Smooth muscle cell (in vitro differentiated cells): ENCODE results near the gene RNLS. TPM values are rescaled to one million over a fixed set of nuclear protein-coding genes. Genes with fewer than 3 reads are reported as not detected.

Source experiments
- DNase-seq: peaks from one replicate; lab custom pipeline; 2025; ENCODE audit not compliant: unreplicated experiment; lab: John Stamatoyannopoulos, UW
- H2AFZ ChIP-seq: fragments of 200-600 bp; sonication (generic); 2 replicates; pipeline ENCODE4 v1.6.0; 2016; ENCODE audit warnings: antibody characterized with exemption, low read depth, mild to moderate bottlenecking
- H3F3A ChIP-seq: fragments of 200-600 bp; sonication (generic); 2 replicates; pipeline ENCODE4 v1.6.0; 2017; ENCODE audit warnings: antibody characterized with exemption, low read depth
- H3K27ac ChIP-seq: fragments of 200-600 bp; sonication (generic); 2 replicates; pipeline ENCODE4 v1.5.1; 2016; ENCODE audit warnings: low read depth, mild to moderate bottlenecking
- H3K27me3 ChIP-seq: fragments of 200-600 bp; sonication (generic); 2 replicates; pipeline ENCODE4 v1.6.1; 2016; ENCODE audit warnings: low read depth, mild to moderate bottlenecking
- H3K36me3 ChIP-seq: fragments of 200-600 bp; sonication (generic); 2 replicates; pipeline ENCODE4 v1.5.1; 2016; ENCODE audit warnings: low read depth
- H3K4me1 ChIP-seq: fragments of 200-600 bp; sonication (generic); 2 replicates; pipeline ENCODE4 v1.5.1; 2016; ENCODE audit warnings: low read depth
- H3K4me2 ChIP-seq: fragments of 200-600 bp; sonication (generic); 2 replicates; pipeline ENCODE4 v1.6.0; 2016; ENCODE audit warnings: mild to moderate bottlenecking
- H3K4me3 ChIP-seq: fragments of 200-600 bp; sonication (generic); 2 replicates; pipeline ENCODE4 v1.5.1; 2016; ENCODE audit warnings: mild to moderate bottlenecking
- H3K79me2 ChIP-seq: fragments of 200-600 bp; sonication (generic); 2 replicates; pipeline ENCODE4 v1.6.0; 2016; ENCODE audit warnings: low read depth, mild to moderate bottlenecking
- H3K9ac ChIP-seq: fragments of 200-600 bp; sonication (generic); 2 replicates; pipeline ENCODE4 v1.6.0; 2016; ENCODE audit warnings: low read depth
- H3K9me3 ChIP-seq: fragments of 200-600 bp; sonication (generic); replicated peaks from 2 replicates; pipeline ENCODE4 v1.5.1; 2016; ENCODE audit warnings: low read depth
- H4K20me1 ChIP-seq: fragments of 200-600 bp; sonication (generic); 2 replicates; pipeline ENCODE4 v1.6.0; 2016; ENCODE audit warnings: low read depth
- CTCF ChIP-seq: fragments of 200-600 bp; sonication (generic); IDR thresholded peaks from 2 replicates; pipeline ENCODE4 v1.5.1; 2017; ENCODE audit warnings: borderline replicate concordance, mild to moderate bottlenecking, antibody characterized with exemption; ENCODE audit not compliant: insufficient read depth, poor library complexity, severe bottlenecking
- WGBS: methylation state at CpG from one replicate; pipeline ENCODE4 v1.1.7; 2016; ENCODE audit warnings: low lambda C conversion rate; 5-methylcytosine and 5-hydroxymethylcytosine counted together
- polyA plus RNA-seq: library from polyadenylated mRNA; unstranded; fragments of >200 nt; fragmentation: Nextera tagmentation; extraction: Ambion mirVana; gene quantifications from 2 replicates; pipeline ENCODE4 v1.2.1, GENCODE V29; 2016
- total RNA-seq: library from RNA; depleted of rRNA; stranded (reverse); fragments of >200 nt; gene quantifications from 2 replicates; pipeline ENCODE4 v1.2.3, GENCODE V29; 2014

Gene RNLS
- total and polyA plus RNA-seq, 2 experiments from 2014 or later: 4.8 to 11.2 TPM

- H3K9ac ChIP-seq: no peak overlapping the region
- TF ChIP-seq CTCF: no peak
- H3K4me2 ChIP-seq: no peak overlapping the region
- no peak for DNase-seq
- no peaks in the 10 kb centered on the region for H3K9me3 ChIP-seq
- no peaks in the 10 kb centered on the region for H3K79me2 ChIP-seq
- no peak overlapping the region for H3K27ac ChIP-seq
- peaks cover 46% of the 10 kb centered on the region for H3K27me3 ChIP-seq
- H2AFZ ChIP-seq: no peak overlapping the region
- no peaks in the 10 kb centered on the region for H3K36me3 ChIP-seq
- no peak overlapping the region for H3K4me3 ChIP-seq
- H3K4me1 ChIP-seq: no peaks in the 10 kb centered on the region
- H3F3A ChIP-seq: no peaks in the 10 kb centered on the region
- H4K20me1 ChIP-seq: no peaks in the 10 kb centered on the region
These were observed 117.4 kb downstream of the RNLS start for GRCh38 chr10:88465765-88466164.

GRCh38 chr10:88463811-88464210, 119.3 kb downstream of the RNLS start:
- Histone ChIP-seq H3K36me3 (no peaks in the 10 kb centered on the region), H3K4me1 (no peaks in the 10 kb centered on the region), H3K9me3 (no peaks in the 10 kb centered on the region), H3K4me3 (no peak overlapping the region), H3K79me2 (no peaks in the 10 kb centered on the region), H4K20me1 (no peaks in the 10 kb centered on the region), H3F3A (no peaks in the 10 kb centered on the region), H3K4me2 (no peak overlapping the region), H3K27me3 (peaks cover 56% of the 10 kb centered on the region), H3K9ac (no peak overlapping the region), H2AFZ (no peak overlapping the region), H3K27ac (no peak overlapping the region)
- no peak for TF ChIP-seq CTCF
- WGBS: 92% methylated on average over 1 of the region's 1 CpG
- no peak for DNase-seq

GRCh38 chr10:88461426-88461825, 121.7 kb downstream of the RNLS start:
- Histone ChIP-seq H3K4me1 (no peaks in the 10 kb centered on the region), H3K27ac (no peak overlapping the region), H3K4me3 (no peak overlapping the region), H3K9ac (no peak overlapping the region), H2AFZ (no peak overlapping the region), H3K4me2 (no peak overlapping the region), H3K79me2 (no peaks in the 10 kb centered on the region), H3F3A (no peaks in the 10 kb centered on the region), H3K9me3 (no peaks in the 10 kb centered on the region), H4K20me1 (no peaks in the 10 kb centered on the region), H3K36me3 (no peaks in the 10 kb centered on the region), H3K27me3 (peaks cover 43% of the 10 kb centered on the region)
- no peak for DNase-seq
- TF ChIP-seq CTCF: no peak
- WGBS: 77% methylated on average over 1 of the region's 1 CpG

GRCh38 chr10:88459530-88459929, 123.6 kb downstream of the RNLS start:
- Histone ChIP-seq H3F3A (no peaks in the 10 kb centered on the region), H3K36me3 (no peaks in the 10 kb centered on the region), H3K27me3 (peaks cover 41% of the 10 kb centered on the region), H4K20me1 (no peaks in the 10 kb centered on the region), H3K4me2 (no peak overlapping the region), H3K4me3 (no peak overlapping the region), H2AFZ (no peak overlapping the region), H3K9ac (no peak overlapping the region), H3K4me1 (no peaks in the 10 kb centered on the region), H3K9me3 (no peaks in the 10 kb centered on the region), H3K27ac (no peak overlapping the region), H3K79me2 (no peaks in the 10 kb centered on the region)
- no peak for TF ChIP-seq CTCF
- DNase-seq: no peak
- WGBS: 72% methylated on average over 4 of the region's 4 CpGs
